PFSK-1 (cell line): Measurements from ENCODE around the gene NUPR1.

ENCODE experiments used
- FOXP2 ChIP-seq: optimal IDR thresholded peaks from 2 replicates; pipeline ENCODE3; 2011; ENCODE audit warnings: borderline replicate concordance, control low read depth, inconsistent platforms; ENCODE audit not compliant: insufficient read depth; ENCODE audit errors: extremely low read length, extremely low read depth
- POLR2AphosphoS5 ChIP-seq: IDR thresholded peaks from 2 replicates; pipeline ENCODE4 v1.6.1; 2012; ENCODE audit warnings: low read depth, mild to moderate bottlenecking, control low read depth, low read length, moderate library complexity
- SIN3A ChIP-seq: IDR thresholded peaks from 2 replicates; pipeline ENCODE4 v1.6.1; 2012; ENCODE audit warnings: mild to moderate bottlenecking, low read length, moderate library complexity, borderline replicate concordance; ENCODE audit not compliant: insufficient read depth
- TAF1 ChIP-seq: IDR thresholded peaks from 2 replicates; pipeline ENCODE4 v1.6.1; 2012; ENCODE audit warnings: low read length, control low read depth, borderline replicate concordance; ENCODE audit not compliant: insufficient read depth
- TF ChIP-seq, protein P1 (sequence below), 2 experiments: IDR thresholded peaks; 2 replicates each; pipeline versions ENCODE4 v1.6.1 to v1.8.0; 2011 to 2012; ENCODE audit warnings: low read depth in 2 of 2, low read length in 2 of 2, control low read depth in 1 of 2, inconsistent platforms in 1 of 2, mild to moderate bottlenecking in 1 of 2, moderate library complexity in 1 of 2; ENCODE audit not compliant: insufficient read depth in 1 of 2

GRCh38 chr16:28586466-28586865 is 47.7 kb upstream of the NUPR1 start:
- TF ChIP-seq TAF1 (no peak), FOXP2 (no peak), POLR2AphosphoS5 (no peak), SIN3A (no peak)
- TF ChIP-seq, protein P1, sequence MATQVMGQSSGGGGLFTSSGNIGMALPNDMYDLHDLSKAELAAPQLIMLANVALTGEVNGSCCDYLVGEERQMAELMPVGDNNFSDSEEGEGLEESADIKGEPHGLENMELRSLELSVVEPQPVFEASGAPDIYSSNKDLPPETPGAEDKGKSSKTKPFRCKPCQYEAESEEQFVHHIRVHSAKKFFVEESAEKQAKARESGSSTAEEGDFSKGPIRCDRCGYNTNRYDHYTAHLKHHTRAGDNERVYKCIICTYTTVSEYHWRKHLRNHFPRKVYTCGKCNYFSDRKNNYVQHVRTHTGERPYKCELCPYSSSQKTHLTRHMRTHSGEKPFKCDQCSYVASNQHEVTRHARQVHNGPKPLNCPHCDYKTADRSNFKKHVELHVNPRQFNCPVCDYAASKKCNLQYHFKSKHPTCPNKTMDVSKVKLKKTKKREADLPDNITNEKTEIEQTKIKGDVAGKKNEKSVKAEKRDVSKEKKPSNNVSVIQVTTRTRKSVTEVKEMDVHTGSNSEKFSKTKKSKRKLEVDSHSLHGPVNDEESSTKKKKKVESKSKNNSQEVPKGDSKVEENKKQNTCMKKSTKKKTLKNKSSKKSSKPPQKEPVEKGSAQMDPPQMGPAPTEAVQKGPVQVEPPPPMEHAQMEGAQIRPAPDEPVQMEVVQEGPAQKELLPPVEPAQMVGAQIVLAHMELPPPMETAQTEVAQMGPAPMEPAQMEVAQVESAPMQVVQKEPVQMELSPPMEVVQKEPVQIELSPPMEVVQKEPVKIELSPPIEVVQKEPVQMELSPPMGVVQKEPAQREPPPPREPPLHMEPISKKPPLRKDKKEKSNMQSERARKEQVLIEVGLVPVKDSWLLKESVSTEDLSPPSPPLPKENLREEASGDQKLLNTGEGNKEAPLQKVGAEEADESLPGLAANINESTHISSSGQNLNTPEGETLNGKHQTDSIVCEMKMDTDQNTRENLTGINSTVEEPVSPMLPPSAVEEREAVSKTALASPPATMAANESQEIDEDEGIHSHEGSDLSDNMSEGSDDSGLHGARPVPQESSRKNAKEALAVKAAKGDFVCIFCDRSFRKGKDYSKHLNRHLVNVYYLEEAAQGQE (IDR thresholded peaks at IDR 0.05; ENCODE audit: insufficient read depth in 1 of 2, low read depth in 2 of 2, low read length in 2 of 2) = no peak
